NB4 (cell line): ENCODE measurements around the gene DGKH.
"Not testable (repeated sequence)": the region's sequence is repeated elsewhere in the genome, so short reads cannot be mapped to it uniquely, and the experiment has no call there.

ENCODE experiments used
- DNase-seq: peaks from one replicate; pipeline ENCODE4 v3.0.0; 2010; ENCODE audit warnings: low read depth
- H3K4me3 ChIP-seq: one replicate; pipeline ENCODE4 v1.5.1; 2011; ENCODE audit warnings: mild to moderate bottlenecking, low read depth, low read length, moderate library complexity
- CTCF ChIP-seq: IDR thresholded peaks from one replicate; pipeline ENCODE4 v1.5.1; 2012; ENCODE audit warnings: low read depth, low read length
- MAX ChIP-seq: IDR thresholded peaks from 2 replicates; pipeline ENCODE4 v1.6.1; 2011; ENCODE audit warnings: low read depth, low read length
- MYC ChIP-seq: IDR thresholded peaks from 2 replicates; pipeline ENCODE4 v1.6.1; 2011; ENCODE audit warnings: low read depth, low read length
- POLR2A ChIP-seq: IDR thresholded peaks from 2 replicates; pipeline ENCODE4 v1.6.1; 2011; ENCODE audit warnings: mild to moderate bottlenecking; ENCODE audit not compliant: insufficient read length; ENCODE audit errors: extremely low read depth

The DGKH gene

GRCh38 chr13:42068886-42069285 is 20.4 kb downstream of the DGKH start:
- H3K4me3 ChIP-seq, result no peak overlapping the region
- DNase-seq, result peak; percentile 29
- TF ChIP-seq MAX (no peak), POLR2A (no peak), CTCF (no peak), MYC (no peak)

- not testable (repeated sequence) for H3K4me3 ChIP-seq, DNase-seq
Observed at GRCh38 chr13:42070599-42070998, 22.2 kb downstream of the DGKH start.

GRCh38 chr13:42071179-42071578 is 22.7 kb downstream of the DGKH start:
- DNase-seq, H3K4me3 ChIP-seq: not testable (repeated sequence)

- TF ChIP-seq MYC (peak; percentile 65), POLR2A (no peak), MAX (0 out of 2 replicates have a peak, but pooled peaks have one; percentile 36), CTCF (no peak)
- peak; percentile 73 for DNase-seq
- no peak overlapping the region for H3K4me3 ChIP-seq
Observed at GRCh38 chr13:42071672-42072419, 23.4 kb downstream of the DGKH start.

- no peak overlapping the region for H3K4me3 ChIP-seq
- DNase-seq, result no peak
- TF ChIP-seq CTCF (no peak), MAX (no peak)
Observed at GRCh38 chr13:42073683-42074082, 25.2 kb downstream of the DGKH start.

GRCh38 chr13:42075517-42075916 is 27.1 kb downstream of the DGKH start:
- no peak overlapping the region for H3K4me3 ChIP-seq
- TF ChIP-seq CTCF (no peak), MAX (no peak), MYC (no peak), POLR2A (no peak)
- no peak for DNase-seq

GRCh38 chr13:42076309-42076713 is 27.9 kb downstream of the DGKH start:
- DNase-seq, result no peak
- H3K4me3 ChIP-seq, result no peak overlapping the region
- no peak for TF ChIP-seq POLR2A
- no peak for TF ChIP-seq MAX
- TF ChIP-seq MYC, result no peak
- TF ChIP-seq CTCF, result no peak
